T-cell (primary cell): ENCODE results near the gene BUD23. TPM values are rescaled to one million over a fixed set of nuclear protein-coding genes. Genes with fewer than 3 reads are reported as not detected.
"Not testable (repeated sequence)": the region's sequence is repeated elsewhere in the genome, so short reads cannot be mapped to it uniquely, and the experiment has no call there.

Experiments used
- ATAC-seq, 4 experiments: fragments of 200-7000 bp in 3 of 4; fragments of 150-1000 bp in 1 of 4; cut with Tn5 transposase; replicated peaks in 1 of 4; 1 replicate in 3 of 4; 2 replicates in 1 of 4; pipeline ENCODE4 v1.10.0; 2021; ENCODE audit warnings: moderate library complexity in 3 of 4, mild to moderate bottlenecking in 2 of 4, moderate number of reproducible peaks in 1 of 4
- CTCF ChIA-PET, 2 donors: fragments of 300-600 bp; sonication (Branson Sonifier 250); formaldehyde crosslinking; loops; one replicate each; lab custom pipeline; 2022; ENCODE audit warnings: antibody characterized with exemption in 2 of 2; lab: Charles Lee
- POLR2A ChIA-PET, 2 donors: fragments of 300-600 bp; sonication (Branson Sonifier 250); formaldehyde crosslinking; loops; one replicate each; lab custom pipeline; 2022; ENCODE audit warnings: antibody characterized with exemption in 2 of 2; lab: Charles Lee
- DNase-seq, 35 experiments: peaks; one replicate each; pipeline versions ENCODE4 v3.0.0 to v3.0.0-alpha.2; 2013 to 2023
- H3K27ac ChIP-seq: one replicate; pipeline ENCODE4 v1.5.1; 2013; ENCODE audit warnings: low read length
- H3K27me3 ChIP-seq, 2 experiments: replicated peaks in 1 of 2; 1 replicate in 1 of 2; 2 replicates in 1 of 2; pipeline versions ENCODE4 v1.6.1 to v1.7.0; 2013; ENCODE audit warnings: low read length in 1 of 2, mixed read lengths in 1 of 2; ENCODE audit not compliant: control insufficient read depth in 2 of 2, insufficient read depth in 2 of 2; ENCODE audit errors: extremely low read depth in 1 of 2
- H3K36me3 ChIP-seq, 2 donors: 1 replicate in 1 of 2; 2 replicates in 1 of 2; pipeline versions ENCODE4 v1.6.1 to v1.7.0; 2013; ENCODE audit warnings: low read length in 1 of 2; ENCODE audit not compliant: control insufficient read depth in 2 of 2, insufficient read depth in 1 of 2; ENCODE audit errors: extremely low read depth in 1 of 2
- H3K4me1 ChIP-seq, 2 experiments: 1 replicate in 1 of 2; 2 replicates in 1 of 2; pipeline versions ENCODE4 v1.6.1 to v1.7.0; 2013; ENCODE audit warnings: low read length in 2 of 2, mixed read lengths in 1 of 2; ENCODE audit not compliant: insufficient read depth in 2 of 2, control insufficient read depth in 1 of 2; ENCODE audit errors: extremely low read depth in 1 of 2
- H3K4me3 ChIP-seq, 2 donors: 1 replicate in 1 of 2; 2 replicates in 1 of 2; pipeline versions ENCODE4 v1.5.1 to v1.7.0; 2013; ENCODE audit warnings: mild to moderate bottlenecking in 2 of 2, low read length in 1 of 2, moderate library complexity in 1 of 2; ENCODE audit not compliant: control insufficient read depth in 1 of 2; ENCODE audit errors: extremely low read depth in 1 of 2
- H3K9me3 ChIP-seq: 2 replicates; pipeline ENCODE4 v1.7.0; 2013
- H3K27ac Mint-ChIP-seq, 2 donors: one replicate each; pipeline ENCODE4 v1.8.0; 2020 to 2021; ENCODE audit warnings: mild to moderate bottlenecking in 2 of 2, mixed read lengths in 2 of 2
- H3K27me3 Mint-ChIP-seq, 2 donors: one replicate each; pipeline ENCODE4 v1.8.0; 2021 to 2022; ENCODE audit warnings: mixed read lengths in 2 of 2
- H3K36me3 Mint-ChIP-seq: one replicate; pipeline ENCODE4 v1.8.0; 2021; ENCODE audit warnings: mixed read lengths
- H3K4me1 Mint-ChIP-seq, 3 donors: one replicate each; pipeline ENCODE4 v1.8.0; 2020 to 2022; ENCODE audit warnings: mixed read lengths in 3 of 3, mild to moderate bottlenecking in 1 of 3
- H3K4me3 Mint-ChIP-seq, 3 donors: one replicate each; pipeline ENCODE4 v1.8.0; 2020 to 2022; ENCODE audit warnings: mild to moderate bottlenecking in 3 of 3, mixed read lengths in 3 of 3, moderate library complexity in 3 of 3
- H3K9me3 Mint-ChIP-seq, 3 donors: one replicate each; pipeline ENCODE4 v1.8.0; 2020 to 2022; ENCODE audit warnings: mixed read lengths in 3 of 3
- WGBS: methylation state at CpG from one replicate; pipeline ENCODE4 v1.1.5; 2013; ENCODE audit warnings: missing lambda C conversion rate; ENCODE audit not compliant: insufficient coverage; 5-methylcytosine and 5-hydroxymethylcytosine counted together
- total RNA-seq, 35 experiments: library from RNA in 6 of 35; stranded (reverse) in 6 of 35; fragments of 120-200 nt in 1 of 35; gene quantifications; one replicate each; pipeline versions ENCODE4 v1.2.1 to v1.2.4 and lab custom pipeline; 2013 to 2026

Gene BUD23
- total RNA-seq, 5 donors from 2014 or later (not counting 1 experiment from before 2014, with no cell fraction given): 66.9 to 90.0 (median 71.2) TPM

DNA sequence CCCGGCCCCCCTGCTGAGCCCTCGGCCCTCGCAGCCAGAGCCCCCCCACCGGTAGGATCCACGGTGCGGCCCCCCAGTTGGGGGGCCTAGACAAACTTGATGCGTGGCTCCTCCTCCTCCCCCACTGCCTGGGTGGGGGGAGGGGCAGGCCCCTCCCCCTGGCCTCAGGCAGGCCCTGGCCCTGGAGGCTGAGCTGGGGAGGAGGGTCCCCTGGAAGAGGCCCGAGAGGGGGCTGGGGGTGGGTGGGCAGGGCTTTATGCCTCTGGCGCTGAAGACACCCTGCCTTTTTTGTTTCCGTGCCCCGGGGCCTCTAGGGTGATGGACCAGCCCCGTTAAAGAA is 12.1 kb upstream of the BUD23 start:
- Mint-ChIP-seq H3K4me1 (peaks cover 5 to 9% (median 8%) of the 10 kb centered on the region in 3 donors), H3K36me3 (no peaks in the 10 kb centered on the region), H3K27ac (no peak overlapping the region), H3K27me3 (peaks cover 5 to 14% of the 10 kb centered on the region in 2 donors), H3K4me3 (no peak overlapping the region), H3K9me3 (no peaks in the 10 kb centered on the region)
- ChIA-PET CTCF (no interaction called here), POLR2A (no interaction called here)
- no peak for ATAC-seq
- H3K4me1 ChIP-seq: peaks cover 0 to 12% of the 10 kb centered on the region in 2 experiments
- no peak overlapping the region for H3K27ac ChIP-seq
- H3K9me3 ChIP-seq: no peaks in the 10 kb centered on the region
- DNase-seq: no peak
- H3K27me3 ChIP-seq: peaks cover 0 to 42% of the 10 kb centered on the region in 2 experiments
- H3K36me3 ChIP-seq: no peaks in the 10 kb centered on the region
- 55% methylated on average over 4 of the region's 12 CpGs for WGBS
- no peak overlapping the region for H3K4me3 ChIP-seq

- 86% methylated on average over 11 of the region's 15 CpGs for WGBS
- no peak overlapping the region for H3K4me3 ChIP-seq
- Mint-ChIP-seq H3K36me3 (no peaks in the 10 kb centered on the region), H3K4me1 (peaks cover 5 to 9% (median 8%) of the 10 kb centered on the region in 3 donors), H3K27me3 (peaks cover 5 to 14% of the 10 kb centered on the region in 2 donors), H3K27ac (no peak overlapping the region), H3K9me3 (no peaks in the 10 kb centered on the region), H3K4me3 (no peak overlapping the region)
- CTCF ChIA-PET: no interaction called here
- POLR2A ChIA-PET: no interaction called here
- no peak overlapping the region for H3K27ac ChIP-seq
- peaks cover 0 to 12% of the 10 kb centered on the region in 2 experiments for H3K4me1 ChIP-seq
- no peaks in the 10 kb centered on the region for H3K36me3 ChIP-seq
- H3K27me3 ChIP-seq: peaks cover 0 to 38% of the 10 kb centered on the region in 2 experiments
- no peaks in the 10 kb centered on the region for H3K9me3 ChIP-seq
- ATAC-seq (no peak), DNase-seq (no peak)
Measured at GRCh38 chr7:73671857-73672445, 11.4 kb upstream of the BUD23 start.

GRCh38 chr7:73674468-73675124 is 8.8 kb upstream of the BUD23 start:
- no peaks in the 10 kb centered on the region for H3K9me3 ChIP-seq
- H3K27ac ChIP-seq: no peak overlapping the region
- ChIA-PET POLR2A (interaction anchor here in 1 of 2 donors (0.6 kb wide), 1 partner anchor 16 kb away, joined by 3 read pairs; no protein-coding TSS in a partner anchor), CTCF (no interaction called here)
- Mint-ChIP-seq H3K36me3 (peaks cover 14% of the 10 kb centered on the region), H3K4me3 (no peak overlapping the region), H3K9me3 (no peaks in the 10 kb centered on the region), H3K27me3 (peaks cover 0 to 4% of the 10 kb centered on the region in 2 donors), H3K27ac (no peak overlapping the region), H3K4me1 (peaks cover 0 to 6% (median 3%) of the 10 kb centered on the region in 3 donors)
- peaks cover 0 to 4% of the 10 kb centered on the region in 2 experiments for H3K4me1 ChIP-seq
- no peak overlapping the region for H3K4me3 ChIP-seq
- ATAC-seq (no peak), DNase-seq (no peak)
- peaks cover 0 to 18% of the 10 kb centered on the region in 2 experiments for H3K27me3 ChIP-seq
- H3K36me3 ChIP-seq: peaks cover 3 to 18% of the 10 kb centered on the region in 2 donors
- 80% methylated on average over 1 of the region's 1 CpG for WGBS

- peaks cover 4 to 25% of the 10 kb centered on the region in 2 donors for H3K36me3 ChIP-seq
- H3K9me3 ChIP-seq, DNase-seq, H3K4me1 ChIP-seq, POLR2A ChIA-PET, H3K4me3 ChIP-seq, H3K27ac ChIP-seq, H3K27me3 ChIP-seq, ATAC-seq, H3K4me3 Mint-ChIP-seq, H3K9me3 Mint-ChIP-seq, H3K27ac Mint-ChIP-seq, H3K27me3 Mint-ChIP-seq: not testable (repeated sequence)
- Mint-ChIP-seq H3K36me3 (peaks cover 17% of the 10 kb centered on the region), H3K4me1 (peaks cover 8 to 16% (median 9%) of the 10 kb centered on the region in 3 donors)
- 100% methylated on average over 3 of the region's 9 CpGs for WGBS
- CTCF ChIA-PET: interaction anchor here (0.6 to 0.7 kb wide), 2 partner anchors 18 to 350 kb away, joined by 3 read pairs; no protein-coding TSS in a partner anchor
Measured at GRCh38 chr7:73676062-73676461, 7.3 kb upstream of the BUD23 start.

GRCh38 chr7:73678862-73679261 is 4.5 kb upstream of the BUD23 start:
- Histone ChIP-seq H3K4me1 (peaks cover 10 to 29% of the 10 kb centered on the region in 2 experiments), H3K9me3 (no peaks in the 10 kb centered on the region), H3K4me3 (no peak overlapping the region), H3K27ac (no peak overlapping the region), H3K36me3 (peaks cover 4 to 28% of the 10 kb centered on the region in 2 donors), H3K27me3 (no peaks in the 10 kb centered on the region)
- Mint-ChIP-seq H3K9me3 (no peaks in the 10 kb centered on the region), H3K4me3 (no peak overlapping the region), H3K36me3 (peaks cover 19% of the 10 kb centered on the region), H3K27me3 (no peaks in the 10 kb centered on the region), H3K27ac (no peak overlapping the region), H3K4me1 (peaks cover 26 to 34% (median 33%) of the 10 kb centered on the region in 3 donors)
- ChIA-PET POLR2A (no interaction called here), CTCF (no interaction called here)
- DNase-seq (no peak), ATAC-seq (no peak)
- WGBS: 100% methylated on average over 3 of the region's 6 CpGs

GRCh38 chr7:73679709-73680108 is 3.7 kb upstream of the BUD23 start:
- H3K27ac Mint-ChIP-seq: no peak overlapping the region
- ATAC-seq (no peak), DNase-seq (no peak)
- H3K9me3 ChIP-seq: no peaks in the 10 kb centered on the region
- H3K4me3 Mint-ChIP-seq: no peak overlapping the region
- H3K9me3 Mint-ChIP-seq: no peaks in the 10 kb centered on the region
- H3K4me1 ChIP-seq: peaks cover 13 to 37% of the 10 kb centered on the region in 2 experiments
- POLR2A ChIA-PET: no interaction called here
- CTCF ChIA-PET: interaction anchor here in 1 of 2 donors (0.5 kb wide), 1 partner anchor 17 kb away, joined by 4 read pairs; no protein-coding TSS in a partner anchor
- no peaks in the 10 kb centered on the region for H3K27me3 Mint-ChIP-seq
- H3K36me3 ChIP-seq: peaks cover 4 to 28% of the 10 kb centered on the region in 2 donors
- WGBS: 100% methylated on average over 1 of the region's 2 CpGs
- H3K27ac ChIP-seq: no peak overlapping the region
- H3K27me3 ChIP-seq: no peaks in the 10 kb centered on the region
- H3K4me1 Mint-ChIP-seq: peaks cover 28 to 36% (median 35%) of the 10 kb centered on the region in 3 donors
- H3K4me3 ChIP-seq: no peak overlapping the region
- peaks cover 19% of the 10 kb centered on the region for H3K36me3 Mint-ChIP-seq
